DOHH2 (cell line): ENCODE measurements around the gene VAPB.
"Not testable (repeated sequence)": the region's sequence is repeated elsewhere in the genome, so short reads cannot be mapped to it uniquely, and the experiment has no call there.

ENCODE experiments used
- H3F3A ChIP-seq: fragments of 200-600 bp; sonication (generic), shearing (Covaris generic); 2 replicates; pipeline ENCODE4 v1.6.0; 2016; ENCODE audit warnings: antibody characterized with exemption, mild to moderate bottlenecking; ENCODE audit not compliant: control insufficient read depth, insufficient read depth
- H3K27ac ChIP-seq: fragments of 200-600 bp; sonication (generic); 2 replicates; pipeline ENCODE4 v1.5.1; 2014; ENCODE audit warnings: low read depth, mild to moderate bottlenecking, low read length, moderate library complexity
- H3K27me3 ChIP-seq: fragments of 200-600 bp; sonication (generic); 2 replicates; pipeline ENCODE4 v1.6.1; 2014; ENCODE audit warnings: mild to moderate bottlenecking, low read length, mixed read lengths; ENCODE audit not compliant: control insufficient read depth
- H3K36me3 ChIP-seq: fragments of 200-600 bp; sonication (generic); 2 replicates; pipeline ENCODE4 v1.6.1; 2014; ENCODE audit warnings: mild to moderate bottlenecking, low read length, moderate library complexity, mixed read lengths; ENCODE audit not compliant: control insufficient read depth
- H3K4me1 ChIP-seq: fragments of 200-600 bp; sonication (generic); 2 replicates; pipeline ENCODE4 v1.6.1; 2014; ENCODE audit warnings: mild to moderate bottlenecking, low read length, mixed read lengths; ENCODE audit not compliant: control insufficient read depth
- H3K4me2 ChIP-seq: fragments of 200-600 bp; sonication (generic); 2 replicates; pipeline ENCODE4 v1.6.0; 2014; ENCODE audit warnings: mild to moderate bottlenecking, low read length, moderate library complexity
- H3K4me3 ChIP-seq: fragments of 200-600 bp; sonication (generic); 2 replicates; pipeline ENCODE4 v1.5.1; 2014; ENCODE audit warnings: mild to moderate bottlenecking, low read length, mixed read lengths
- H3K79me2 ChIP-seq: fragments of 200-600 bp; sonication (generic); 2 replicates; pipeline ENCODE4 v1.6.1; 2014; ENCODE audit warnings: mild to moderate bottlenecking, low read length, mixed read lengths; ENCODE audit not compliant: control insufficient read depth
- H3K9me2 ChIP-seq: fragments of 200-600 bp; sonication (generic); replicated peaks from 2 replicates; pipeline ENCODE4 v1.6.1; 2014; ENCODE audit warnings: mild to moderate bottlenecking, low read length, mixed read lengths; ENCODE audit not compliant: control insufficient read depth
- H3K9me3 ChIP-seq: fragments of 200-600 bp; sonication (generic); 2 replicates; pipeline ENCODE4 v1.6.1; 2014; ENCODE audit warnings: antibody characterized with exemption, low read length, mixed read lengths; ENCODE audit not compliant: control insufficient read depth, insufficient read depth
- H4K20me1 ChIP-seq: fragments of 200-600 bp; sonication (generic); 2 replicates; pipeline ENCODE4 v1.6.0; 2014; ENCODE audit warnings: low read depth, mild to moderate bottlenecking, antibody characterized with exemption, low read length, moderate library complexity; ENCODE audit not compliant: control insufficient read depth, insufficient read depth
- CTCF ChIP-seq: fragments of 200-600 bp; sonication (generic); IDR thresholded peaks from one replicate; pipeline ENCODE4 v1.5.1; 2014; ENCODE audit warnings: antibody characterized with exemption, mild to moderate bottlenecking, low read depth, low read length; ENCODE audit not compliant: poor library complexity, severe bottlenecking
- EZH2phosphoT487 ChIP-seq: fragments of 200-600 bp; sonication (generic); IDR thresholded peaks from 2 replicates; pipeline ENCODE4 v1.6.1; 2017; ENCODE audit warnings: borderline replicate concordance, mild to moderate bottlenecking, antibody characterized with exemption, low read length, moderate library complexity, mixed read lengths

Gene VAPB

DNA sequence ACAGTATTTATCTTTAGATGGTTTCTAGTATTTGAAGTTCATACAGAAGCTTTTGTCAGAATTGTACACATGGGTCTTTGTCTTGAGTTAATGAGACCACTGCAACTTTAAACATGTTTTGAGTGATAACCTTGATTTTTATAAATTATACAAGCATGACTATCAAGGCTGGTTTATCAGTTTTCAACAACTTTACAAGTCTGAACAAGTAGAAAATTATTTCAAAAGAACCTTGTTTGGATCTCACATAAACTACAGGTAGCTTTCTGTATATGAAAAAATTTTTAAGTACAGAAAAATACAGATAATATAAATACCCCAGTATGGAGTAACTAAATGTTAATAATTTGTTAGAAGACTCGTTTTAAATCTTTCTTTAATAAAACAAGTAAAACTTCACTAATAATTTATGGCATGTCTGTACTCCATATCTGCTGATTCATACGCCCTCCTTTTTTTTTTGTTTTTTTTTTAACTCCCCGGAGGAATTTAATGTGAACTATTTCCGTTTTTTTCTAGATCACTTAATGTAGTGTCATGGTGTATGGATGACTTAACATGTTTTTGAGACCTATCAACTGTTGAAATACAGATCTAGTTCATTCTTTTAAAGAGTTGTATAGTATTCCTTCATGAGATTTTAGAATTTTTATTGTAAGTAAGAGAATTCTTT lies 18.3 kb downstream of the VAPB start:
- peak overlapping the region; percentile 63; the same call in 1 of the 2 replicates for H3K4me2 ChIP-seq
- no peaks in the 10 kb centered on the region for H3K27me3 ChIP-seq
- peaks cover 12% of the 10 kb centered on the region for H3K36me3 ChIP-seq
- peaks cover 100% of the 10 kb centered on the region for H3K79me2 ChIP-seq
- H4K20me1 ChIP-seq = peaks cover 25% of the 10 kb centered on the region
- peaks cover 15% of the 10 kb centered on the region for H3F3A ChIP-seq
- H3K9me3 ChIP-seq = no peaks in the 10 kb centered on the region
- H3K9me2 ChIP-seq = no peaks in the 10 kb centered on the region
- H3K27ac ChIP-seq = peak overlapping the region; percentile 35; the same call in 1 of the 2 replicates
- H3K4me3 ChIP-seq = no peak overlapping the region
- no peak for TF ChIP-seq EZH2phosphoT487
- TF ChIP-seq CTCF = no peak
- peaks cover 59% of the 10 kb centered on the region for H3K4me1 ChIP-seq

- no peak for TF ChIP-seq EZH2phosphoT487
- H3K4me3 ChIP-seq = peak overlapping the region; percentile 43
- H3K4me2 ChIP-seq = peak overlapping the region; percentile 63
- no peaks in the 10 kb centered on the region for H3K9me3 ChIP-seq
- H3K36me3 ChIP-seq = peaks cover 12% of the 10 kb centered on the region
- peaks cover 51% of the 10 kb centered on the region for H3K4me1 ChIP-seq
- H3F3A ChIP-seq = peaks cover 15% of the 10 kb centered on the region
- peaks cover 99% of the 10 kb centered on the region for H3K79me2 ChIP-seq
- peak overlapping the region; percentile 35 for H3K27ac ChIP-seq
- no peaks in the 10 kb centered on the region for H3K9me2 ChIP-seq
- no peaks in the 10 kb centered on the region for H3K27me3 ChIP-seq
- peaks cover 21% of the 10 kb centered on the region for H4K20me1 ChIP-seq
Observed at GRCh38 chr20:58407966-58408557, 19.0 kb downstream of the VAPB start.

DNA sequence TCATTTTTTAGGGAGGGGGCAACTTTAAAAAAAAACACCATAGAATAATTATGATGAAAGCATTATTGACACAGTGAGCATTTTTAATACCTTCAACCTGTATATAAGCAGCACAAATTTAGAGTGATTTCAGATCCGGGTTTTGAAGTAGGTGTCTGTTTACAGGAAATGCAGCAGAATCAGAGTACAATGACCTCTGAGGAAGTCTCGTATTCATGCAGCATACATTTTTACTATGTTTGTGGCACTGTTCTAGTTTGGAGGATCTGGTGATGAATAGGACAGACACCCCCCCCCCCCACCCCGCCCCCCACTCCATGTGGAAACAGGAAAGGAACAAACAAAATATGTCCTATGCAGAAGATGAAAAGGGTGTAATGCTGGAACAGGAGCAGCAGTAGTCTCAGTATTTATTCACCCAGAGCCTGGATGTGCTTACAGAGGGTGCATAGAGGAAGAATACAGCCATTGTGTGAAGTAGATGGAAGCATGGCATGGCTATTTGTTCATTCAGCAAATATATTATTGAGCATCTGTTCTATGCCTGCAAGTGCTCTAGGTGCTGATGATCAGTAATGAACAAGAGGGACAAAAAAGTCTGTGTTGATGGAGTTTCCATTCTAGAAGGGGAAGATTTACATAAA lies 19.7 kb downstream of the VAPB start:
- TF ChIP-seq CTCF (no peak), EZH2phosphoT487 (no peak)
- Histone ChIP-seq H3K4me2 (peak overlapping the region; percentile 63), H3F3A (peaks cover 15% of the 10 kb centered on the region), H3K27me3 (no peaks in the 10 kb centered on the region), H3K4me3 (peak overlapping the region; percentile 49), H3K4me1 (peaks cover 46% of the 10 kb centered on the region), H3K79me2 (peaks cover 92% of the 10 kb centered on the region), H4K20me1 (peaks cover 17% of the 10 kb centered on the region), H3K36me3 (peaks cover 12% of the 10 kb centered on the region), H3K9me2 (no peaks in the 10 kb centered on the region), H3K27ac (peak overlapping the region; percentile 35), H3K9me3 (no peaks in the 10 kb centered on the region)

DNA sequence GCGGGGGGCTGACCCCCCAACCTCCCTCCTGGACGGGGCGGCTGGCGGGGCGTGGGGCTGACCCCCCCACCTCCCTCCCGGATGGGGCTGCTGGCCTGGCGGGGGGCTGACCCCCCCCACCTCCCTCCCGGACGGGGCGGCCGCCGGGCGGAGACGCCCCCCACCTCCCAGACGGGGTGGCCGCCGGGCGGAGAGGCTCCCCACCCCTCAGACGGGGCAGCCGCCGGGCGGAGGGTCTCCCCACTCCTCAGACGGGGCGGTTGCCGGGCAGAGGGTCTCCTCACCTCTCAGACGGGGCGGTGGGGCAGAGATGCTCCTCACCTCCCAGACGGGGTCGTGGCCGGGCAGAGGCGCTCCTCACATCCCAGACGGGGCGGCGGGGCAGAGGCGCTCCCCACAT lies 25.2 kb downstream of the VAPB start:
- Histone ChIP-seq H3K79me2 (peaks cover 82% of the 10 kb centered on the region), H3K36me3 (peaks cover 34% of the 10 kb centered on the region)
- H4K20me1 ChIP-seq = not testable (repeated sequence)

GRCh38 chr20:58414786-58415185 lies 25.8 kb downstream of the VAPB start:
- H3K27me3 ChIP-seq, H3K4me1 ChIP-seq, H4K20me1 ChIP-seq, H3F3A ChIP-seq, H3K27ac ChIP-seq, H3K9me2 ChIP-seq, H3K9me3 ChIP-seq, H3K4me2 ChIP-seq, H3K4me3 ChIP-seq: not testable (repeated sequence)
- Histone ChIP-seq H3K36me3 (peaks cover 35% of the 10 kb centered on the region), H3K79me2 (peaks cover 81% of the 10 kb centered on the region)

More for the DNA sequence above, 25.2 kb downstream of the VAPB start:
- not testable (repeated sequence) for H3K9me3 ChIP-seq, H3F3A ChIP-seq, H3K27ac ChIP-seq, H3K4me2 ChIP-seq, H3K4me3 ChIP-seq, H3K9me2 ChIP-seq, H3K27me3 ChIP-seq
- peaks cover 12% of the 10 kb centered on the region for H3K4me1 ChIP-seq
